Ascending aorta (tissue), 2 donors: ENCODE results near the gene RANBP1. TPM values are rescaled to one million over a fixed set of nuclear protein-coding genes. Genes with fewer than 3 reads are reported as not detected.

Source experiments
- DNase-seq, 2 donors: peaks; one replicate each; pipeline ENCODE4 v3.0.0-alpha.2; 2019; ENCODE audit warnings: low spot score in 2 of 2
- H3K27ac ChIP-seq, 2 donors: fragments of 200-600 bp; sonication (generic); one replicate each; pipeline ENCODE4 v1.5.1; 2016 to 2017; ENCODE audit warnings: mild to moderate bottlenecking in 1 of 2
- H3K27me3 ChIP-seq: fragments of 200-600 bp; sonication (generic); one replicate; pipeline ENCODE4 v1.5.1; 2017
- H3K36me3 ChIP-seq, 2 donors: fragments of 200-600 bp; sonication (generic); one replicate each; pipeline ENCODE4 v1.5.1; 2016
- H3K4me1 ChIP-seq, 2 donors: fragments of 200-600 bp; sonication (generic); one replicate each; pipeline ENCODE4 v1.5.1; 2016 to 2017; ENCODE audit warnings: mild to moderate bottlenecking in 1 of 2
- H3K4me3 ChIP-seq, 2 donors: fragments of 200-600 bp; sonication (generic); one replicate each; pipeline ENCODE4 v1.5.1; 2016 to 2017; ENCODE audit warnings: mild to moderate bottlenecking in 1 of 2
- H3K9me3 ChIP-seq, 2 donors: fragments of 200-600 bp; sonication (generic); one replicate each; pipeline ENCODE4 v1.5.1; 2016
- CTCF ChIP-seq, 3 experiments: fragments of 200-600 bp in 2 of 3; fragments of 450-650 bp in 1 of 3; sonication (generic) in 2 of 3; IDR thresholded peaks; one replicate each; pipeline ENCODE4 v1.5.1; 2016 to 2019; ENCODE audit warnings: antibody characterized with exemption in 3 of 3, mild to moderate bottlenecking in 1 of 3, moderate library complexity in 1 of 3
- intact Hi-C: fragments of 100-400 bp; cut with DNase I; formaldehyde crosslinking; loops from one replicate; pipeline ENCODE4 v1.15.1; 2023
- total RNA-seq: library from RNA; depleted of rRNA; stranded (reverse); fragments of >200 nt; gene quantifications from one replicate; pipeline ENCODE4 v1.1.0, GENCODE V29; 2016

RANBP1 gene
- total RNA-seq, 1 donor from 2014 or later, result 302 TPM

GRCh38 chr22:20086763-20087162 lies 29.1 kb upstream of the RANBP1 start:
- H3K9me3 ChIP-seq, result no peaks in the 10 kb centered on the region
- no peaks in the 10 kb centered on the region for H3K27me3 ChIP-seq
- TF ChIP-seq CTCF (IDR thresholded peaks at IDR 0.05), result no peak
- H3K4me3 ChIP-seq, result no peak overlapping the region
- intact Hi-C loops, result no loop called here
- no peak overlapping the region for H3K27ac ChIP-seq
- peaks cover 62% of the 10 kb centered on the region in 2 donors for H3K36me3 ChIP-seq
- H3K4me1 ChIP-seq, result peaks cover 4 to 17% of the 10 kb centered on the region in 2 donors
- no peak for DNase-seq

GRCh38 chr22:20087319-20088262 lies 28.3 kb upstream of the RANBP1 start:
- Histone ChIP-seq H3K9me3 (no peaks in the 10 kb centered on the region), H3K27me3 (no peaks in the 10 kb centered on the region), H3K4me3 (no peak overlapping the region), H3K27ac (no peak overlapping the region), H3K4me1 (peaks cover 4 to 13% of the 10 kb centered on the region in 2 donors), H3K36me3 (peaks cover 69 to 70% of the 10 kb centered on the region in 2 donors)
- no peak for TF ChIP-seq CTCF (IDR thresholded peaks at IDR 0.05)
- intact Hi-C loops, result no loop called here
- DNase-seq, result no peak

GRCh38 chr22:20088263-20088648 lies 27.6 kb upstream of the RANBP1 start:
- H3K36me3 ChIP-seq, result peaks cover 72 to 76% of the 10 kb centered on the region in 2 donors
- DNase-seq, result no peak
- H3K27ac ChIP-seq, result no peak overlapping the region
- no peak for TF ChIP-seq CTCF (IDR thresholded peaks at IDR 0.05)
- intact Hi-C loops, result no loop called here
- H3K27me3 ChIP-seq, result no peaks in the 10 kb centered on the region
- H3K4me3 ChIP-seq, result no peak overlapping the region
- H3K9me3 ChIP-seq, result no peaks in the 10 kb centered on the region
- peaks cover 0 to 8% of the 10 kb centered on the region in 2 donors for H3K4me1 ChIP-seq

GRCh38 chr22:20089226-20089976 lies 26.5 kb upstream of the RANBP1 start:
- Histone ChIP-seq H3K4me1 (peaks cover 0 to 5% of the 10 kb centered on the region in 2 donors), H3K4me3 (no peak overlapping the region), H3K9me3 (no peaks in the 10 kb centered on the region), H3K36me3 (peaks cover 76 to 88% of the 10 kb centered on the region in 2 donors), H3K27me3 (no peaks in the 10 kb centered on the region), H3K27ac (no peak overlapping the region)
- DNase-seq, result no peak
- intact Hi-C loops, result no loop called here
- TF ChIP-seq CTCF (IDR thresholded peaks at IDR 0.05), result no peak

- Histone ChIP-seq H3K4me3 (no peak overlapping the region), H3K36me3 (peaks cover 83 to 95% of the 10 kb centered on the region in 2 donors), H3K9me3 (no peaks in the 10 kb centered on the region), H3K27me3 (no peaks in the 10 kb centered on the region), H3K27ac (no peak overlapping the region), H3K4me1 (peaks cover 0 to 3% of the 10 kb centered on the region in 2 donors)
- DNase-seq, result no peak
- intact Hi-C loops, result no loop called here
- no peak for TF ChIP-seq CTCF (IDR thresholded peaks at IDR 0.05)
Measured at GRCh38 chr22:20089977-20090729, 25.8 kb upstream of the RANBP1 start.
